ENCODE data around the gene HMG20B. TPM values are rescaled to one million over a fixed set of nuclear protein-coding genes. Genes with fewer than 3 reads are reported as not detected.
A peak's percentile ranks its signal among the peaks of the same experiment; 100 is the strongest.

HMG20B gene
- polyA plus RNA-seq, 1 donor from 2014 or later = 22.6 TPM

GRCh38 chr19:3544058-3544376 is 28.7 kb upstream of the HMG20B start:
- no peaks in the 10 kb centered on the region for H3K27me3 ChIP-seq (ENCODE audit: insufficient read depth, low read depth, low read length)
- H3K79me2 ChIP-seq (replicated peaks; ENCODE audit: insufficient read depth, low read length) = no peaks in the 10 kb centered on the region
- no peak for TF ChIP-seq EP300 (conservative IDR thresholded peaks at IDR 0.05; ENCODE audit: poor library complexity, severe bottlenecking)
- TF ChIP-seq REST (IDR thresholded peaks at IDR 0.05; ENCODE audit: borderline replicate concordance) = no peak
- TF ChIP-seq EZH2 (IDR thresholded peaks at IDR 0.05; ENCODE audit: borderline replicate concordance, insufficient read depth, low read length, poor library complexity, severe bottlenecking) = no peak
- no peak for TF ChIP-seq SMC3 (conservative IDR thresholded peaks at IDR 0.05; ENCODE audit: poor library complexity)
- TF ChIP-seq POLR2AphosphoS5 (IDR thresholded peaks at IDR 0.05) = no peak
- no peak for TF ChIP-seq TAF1 (IDR thresholded peaks at IDR 0.05; ENCODE audit: low read depth)
- no peak for TF ChIP-seq RAD21 (conservative IDR thresholded peaks at IDR 0.05)
- no peak for TF ChIP-seq MXI1 (conservative IDR thresholded peaks at IDR 0.05; ENCODE audit: poor library complexity, severe bottlenecking)
- TF ChIP-seq CTCF (IDR thresholded peaks at IDR 0.05; ENCODE audit: poor library complexity, severe bottlenecking) = no peak
- no peaks in the 10 kb centered on the region for H3K36me3 ChIP-seq (ENCODE audit: insufficient read depth, low read length)
- no peak overlapping the region for H3K4me3 ChIP-seq (ENCODE audit: low read length)
- H3K4me2 ChIP-seq (ENCODE audit: low read length) = no peak overlapping the region
- no peaks in the 10 kb centered on the region for H3F3A ChIP-seq (ENCODE audit: insufficient read depth, low read length, poor library complexity, severe bottlenecking)
- H3K9me2 ChIP-seq (ENCODE audit: insufficient read depth, low read length) = no peaks in the 10 kb centered on the region
- no peaks in the 10 kb centered on the region for H4K20me1 ChIP-seq (ENCODE audit: insufficient read depth)
- H3K9me3 ChIP-seq (ENCODE audit: low read length) = no peaks in the 10 kb centered on the region
- H3K9ac ChIP-seq (ENCODE audit: low read length) = no peak overlapping the region
- H3K27ac ChIP-seq (ENCODE audit: low read length) = no peak overlapping the region
- H2AFZ ChIP-seq (ENCODE audit: low read depth, low read length) = no peak overlapping the region

- no peaks in the 10 kb centered on the region for H3K27me3 ChIP-seq (ENCODE audit: insufficient read depth, low read depth, low read length)
- H3K27ac ChIP-seq (ENCODE audit: low read length) = no peak overlapping the region
- no peaks in the 10 kb centered on the region for H3K9me2 ChIP-seq (ENCODE audit: insufficient read depth, low read length)
- TF ChIP-seq TAF1 (IDR thresholded peaks at IDR 0.05; ENCODE audit: low read depth) = no peak
- TF ChIP-seq MXI1 (conservative IDR thresholded peaks at IDR 0.05; ENCODE audit: poor library complexity, severe bottlenecking) = no peak
- peak; percentile 74 for TF ChIP-seq CTCF (IDR thresholded peaks at IDR 0.05; ENCODE audit: poor library complexity, severe bottlenecking)
- no peak for TF ChIP-seq REST (IDR thresholded peaks at IDR 0.05; ENCODE audit: borderline replicate concordance)
- TF ChIP-seq POLR2AphosphoS5 (IDR thresholded peaks at IDR 0.05) = no peak
- TF ChIP-seq RAD21 (conservative IDR thresholded peaks at IDR 0.05) = peak; percentile 45
- TF ChIP-seq SMC3 (conservative IDR thresholded peaks at IDR 0.05; ENCODE audit: poor library complexity) = peak; percentile 68
- no peak overlapping the region for H3K4me2 ChIP-seq (ENCODE audit: low read length)
- H3K9me3 ChIP-seq (ENCODE audit: low read length) = no peaks in the 10 kb centered on the region
- no peaks in the 10 kb centered on the region for H3F3A ChIP-seq (ENCODE audit: insufficient read depth, low read length, poor library complexity, severe bottlenecking)
- no peaks in the 10 kb centered on the region for H4K20me1 ChIP-seq (ENCODE audit: insufficient read depth)
- H3K4me3 ChIP-seq (ENCODE audit: low read length) = no peak overlapping the region
- H3K9ac ChIP-seq (ENCODE audit: low read length) = no peak overlapping the region
- H2AFZ ChIP-seq (ENCODE audit: low read depth, low read length) = no peak overlapping the region
- no peaks in the 10 kb centered on the region for H3K79me2 ChIP-seq (replicated peaks; ENCODE audit: insufficient read depth, low read length)
- no peaks in the 10 kb centered on the region for H3K36me3 ChIP-seq (ENCODE audit: insufficient read depth, low read length)
Observed at GRCh38 chr19:3544742-3545668, 27.7 kb upstream of the HMG20B start.
